Cardiac muscle cell (in vitro differentiated cells and primary cell): ENCODE data around the gene IDH3A. TPM values are rescaled to one million over a fixed set of nuclear protein-coding genes. Genes with fewer than 3 reads are reported as not detected.

ENCODE experiments used
- DNase-seq, 2 donors: peaks; one replicate each; pipeline versions ENCODE4 v3.0.0 to v3.0.0-alpha.2; 2010 to 2017; ENCODE audit warnings: low read depth in 1 of 2, low spot score in 1 of 2
- H3K27ac ChIP-seq: fragments of 200-600 bp; sonication (generic); 2 replicates; pipeline ENCODE4 v1.5.1; 2016
- H3K27me3 ChIP-seq: fragments of 200-600 bp; sonication (generic); 2 replicates; pipeline ENCODE4 v1.6.0; 2016; ENCODE audit warnings: control low read depth
- H3K36me3 ChIP-seq: fragments of 200-600 bp; sonication (generic); 2 replicates; pipeline ENCODE4 v1.5.1; 2016; ENCODE audit warnings: control low read depth
- H3K4me1 ChIP-seq: fragments of 200-600 bp; sonication (generic); 2 replicates; pipeline ENCODE4 v1.8.1; 2017; ENCODE audit warnings: low read depth, mild to moderate bottlenecking, mixed run types
- H3K4me3 ChIP-seq: fragments of 200-600 bp; sonication (generic); 2 replicates; pipeline ENCODE4 v1.5.1; 2016; ENCODE audit warnings: mild to moderate bottlenecking
- H3K9me3 ChIP-seq: fragments of 200-600 bp; sonication (generic); 2 replicates; pipeline ENCODE4 v1.5.1; 2017; ENCODE audit warnings: low read depth, mild to moderate bottlenecking, control low read depth
- CTCF ChIP-seq: IDR thresholded peaks from 2 replicates; pipeline ENCODE4 v1.5.1; 2012; ENCODE audit warnings: low read depth, mild to moderate bottlenecking, low read length
- polyA plus RNA-seq: library from polyadenylated mRNA; unstranded; fragments of >200 nt; fragmentation: Nextera tagmentation; extraction: Ambion mirVana; gene quantifications from 2 replicates; pipeline ENCODE4 v1.2.1, GENCODE V29; 2016
- total RNA-seq: library from RNA; depleted of rRNA; stranded (reverse); fragments of >200 nt; gene quantifications from 2 replicates; pipeline ENCODE4 v1.2.3, GENCODE V29; 2016

The IDH3A gene
- total and polyA plus RNA-seq, 2 experiments from 2014 or later: 63.1 to 113 TPM

- no peak for TF ChIP-seq CTCF
Measured at GRCh38 chr15:78182821-78183220, 33.7 kb downstream of the IDH3A start.

DNA sequence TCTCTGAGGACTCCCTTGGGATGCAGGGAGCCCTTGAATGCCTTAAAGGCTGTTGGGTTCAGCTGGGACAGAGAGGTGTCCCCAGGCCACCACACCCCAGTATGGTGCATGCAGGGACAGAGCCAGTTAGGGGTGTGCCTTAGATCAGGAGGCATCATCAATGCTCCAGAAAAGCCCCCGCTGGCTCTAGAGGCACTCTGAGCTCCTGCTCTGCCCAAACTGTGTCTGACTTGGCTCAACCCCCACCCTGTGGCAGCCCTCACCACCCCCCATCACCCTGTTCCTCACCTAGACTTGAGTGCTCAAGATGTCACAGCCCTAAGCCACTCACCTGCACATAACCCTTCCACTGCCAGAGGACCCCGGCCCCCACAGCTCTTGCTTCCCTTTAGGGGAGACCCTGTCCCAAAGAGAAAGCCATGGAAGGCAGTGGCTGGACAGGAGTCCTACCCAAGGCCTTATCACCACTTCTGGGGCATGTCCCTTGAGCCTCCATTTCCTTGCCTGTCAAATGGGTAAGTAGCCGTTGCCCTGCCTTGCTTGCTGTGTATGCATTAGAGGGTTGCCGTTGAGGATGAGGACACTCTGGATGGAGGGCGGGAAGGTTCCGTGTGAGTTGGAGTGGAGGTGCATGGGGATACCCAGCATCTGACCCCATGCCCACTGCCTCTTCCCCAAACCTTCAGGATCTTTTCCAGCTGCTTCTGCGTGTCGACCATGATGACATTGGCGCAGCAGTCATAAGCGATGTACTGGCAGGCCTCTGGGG, 43.8 kb downstream of the IDH3A start:
- Histone ChIP-seq H3K4me3 (no peak overlapping the region), H3K4me1 (no peaks in the 10 kb centered on the region), H3K9me3 (no peaks in the 10 kb centered on the region), H3K36me3 (no peaks in the 10 kb centered on the region), H3K27ac (no peak overlapping the region), H3K27me3 (no peaks in the 10 kb centered on the region)
- no peak for TF ChIP-seq CTCF
- DNase-seq: no peak

More at GRCh38 chr15:78182821-78183220, 33.7 kb downstream of the IDH3A start:
- Histone ChIP-seq H3K27ac (no peak overlapping the region), H3K27me3 (no peaks in the 10 kb centered on the region), H3K9me3 (no peaks in the 10 kb centered on the region), H3K4me3 (no peak overlapping the region), H3K36me3 (no peaks in the 10 kb centered on the region), H3K4me1 (no peaks in the 10 kb centered on the region)
- no peak for DNase-seq

DNA sequence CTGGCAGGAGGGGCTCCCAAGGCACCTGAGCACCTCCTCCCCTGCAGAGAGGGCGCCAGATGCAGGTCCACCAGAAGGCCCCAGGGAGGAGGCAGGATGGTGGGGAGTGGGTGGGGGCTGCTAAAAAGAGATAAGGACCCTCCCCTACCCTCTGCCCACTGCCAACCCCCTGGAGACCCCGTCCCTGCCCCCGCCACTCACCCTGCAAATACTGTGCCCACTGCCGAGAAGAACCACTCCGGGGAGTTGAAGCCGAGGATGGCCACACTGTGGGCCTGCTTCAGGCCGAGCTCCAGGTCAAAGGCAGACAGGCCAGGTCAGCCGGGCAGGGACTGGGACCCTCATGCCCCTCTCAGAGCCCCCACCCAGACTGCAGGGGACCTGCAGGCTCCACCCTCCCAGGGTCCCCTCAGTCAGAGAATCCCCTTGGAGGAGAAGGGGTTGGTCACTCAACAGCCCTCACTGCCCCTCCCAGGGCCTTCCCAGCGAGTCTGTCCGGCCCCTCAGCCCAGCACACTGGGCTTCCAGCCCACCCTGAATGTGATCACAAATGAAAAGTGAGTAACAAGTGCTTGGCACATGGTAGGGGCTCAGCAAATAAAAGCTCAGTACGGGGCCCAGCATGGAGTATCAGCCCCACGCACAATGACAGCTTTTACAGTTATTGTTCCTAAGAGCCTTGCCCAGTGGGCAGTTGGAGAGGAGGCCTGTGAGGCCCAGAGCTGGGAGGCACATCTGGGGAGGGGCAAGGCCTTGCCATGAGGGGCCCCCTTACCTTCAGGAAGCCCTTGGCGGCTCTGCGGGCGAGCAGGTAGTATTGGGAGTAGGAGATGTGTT, 44.8 kb downstream of the IDH3A start:
- no peak for DNase-seq
- no peak for TF ChIP-seq CTCF

DNA sequence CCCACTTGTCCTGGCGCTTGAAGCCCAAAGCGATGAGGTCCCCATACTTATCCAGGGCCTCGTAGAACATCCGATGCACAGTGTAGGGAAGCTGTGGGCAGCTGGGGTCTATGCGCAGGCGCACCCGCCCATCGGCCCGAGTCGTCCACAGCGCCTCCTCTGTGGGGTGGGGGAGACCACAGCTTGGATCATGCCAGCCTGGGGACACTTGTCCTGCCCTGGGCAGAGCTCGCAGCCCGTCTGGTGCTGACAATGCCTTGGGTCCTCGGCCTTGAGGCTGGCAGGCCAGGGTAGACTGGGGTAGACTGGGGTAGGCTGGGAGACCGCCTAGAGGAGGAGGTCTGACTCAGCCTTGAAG, 45.4 kb downstream of the IDH3A start:
- Histone ChIP-seq H3K27ac (no peak overlapping the region), H3K4me1 (no peaks in the 10 kb centered on the region), H3K36me3 (no peaks in the 10 kb centered on the region), H3K9me3 (no peaks in the 10 kb centered on the region), H3K27me3 (no peaks in the 10 kb centered on the region), H3K4me3 (no peak overlapping the region)
- no peak for DNase-seq
- TF ChIP-seq CTCF: no peak

More for the DNA sequence above, 44.8 kb downstream of the IDH3A start:
- Histone ChIP-seq H3K27me3 (no peaks in the 10 kb centered on the region), H3K9me3 (no peaks in the 10 kb centered on the region), H3K36me3 (no peaks in the 10 kb centered on the region), H3K4me1 (no peaks in the 10 kb centered on the region), H3K4me3 (no peak overlapping the region), H3K27ac (no peak overlapping the region)

DNA sequence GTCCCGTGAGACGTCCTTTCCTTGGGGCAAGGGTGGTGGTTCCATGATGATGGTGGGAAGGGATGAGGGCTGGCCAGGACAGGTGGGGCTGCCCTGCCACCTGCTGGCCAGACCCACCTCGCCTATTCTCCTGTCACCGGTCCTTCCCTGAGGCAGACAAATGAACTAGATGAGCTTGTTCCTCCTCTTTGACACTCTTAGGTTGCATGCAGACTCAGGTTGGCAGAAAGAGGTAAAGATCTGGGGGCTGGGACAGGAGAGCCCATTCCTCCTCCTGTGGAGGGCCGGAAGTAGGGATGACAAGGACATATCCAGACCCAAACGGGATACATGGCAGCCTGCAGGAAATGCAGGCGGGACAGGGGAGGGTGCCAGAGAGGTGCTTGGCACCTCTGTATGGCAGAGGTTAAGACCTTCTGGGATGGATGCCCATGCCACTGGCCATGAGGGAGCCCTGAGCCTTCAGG, 46.6 kb downstream of the IDH3A start:
- H3K36me3 ChIP-seq: no peaks in the 10 kb centered on the region
- peak; percentile 30 to 45 for DNase-seq
- TF ChIP-seq CTCF: peak; percentile 59
- H3K27me3 ChIP-seq: no peaks in the 10 kb centered on the region
- H3K27ac ChIP-seq: no peak overlapping the region
- H3K4me3 ChIP-seq: no peak overlapping the region
- no peaks in the 10 kb centered on the region for H3K4me1 ChIP-seq
- no peaks in the 10 kb centered on the region for H3K9me3 ChIP-seq
